ENCODE results near the gene SOCS1.

The SOCS1 gene

DNA sequence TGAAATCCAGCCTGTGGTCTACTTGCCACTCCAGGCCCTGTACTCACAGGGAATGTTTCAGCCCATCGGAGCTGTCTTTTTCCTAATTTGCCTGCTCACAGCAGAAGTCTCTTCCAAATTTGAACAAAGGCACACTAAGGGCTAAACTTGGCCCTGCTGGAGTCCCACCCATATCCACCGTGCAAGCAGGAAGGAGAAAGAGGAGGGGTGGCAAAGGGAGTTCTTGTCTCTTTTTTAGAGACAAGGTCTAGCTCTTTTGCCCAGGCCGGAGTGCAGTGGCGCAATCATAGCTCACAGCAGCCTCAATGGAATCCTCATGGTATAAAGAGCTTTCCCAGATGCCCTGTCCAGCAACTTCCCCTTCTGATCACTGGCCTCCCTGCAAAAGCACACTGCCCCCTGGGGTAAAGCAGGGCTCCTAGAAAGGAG lies 27.8 kb upstream of the SOCS1 start:
- no peak for DNase-seq

- DNase-seq = no peak
These were observed 24.9 kb upstream of the SOCS1 start, which contains the start of gene PRM1 for GRCh38 chr16:11280616-11281522. Gene PRM1 (minus strand): TSS chr16:11281330. CDS start chr16:11281238, 92 bp downstream.

DNA sequence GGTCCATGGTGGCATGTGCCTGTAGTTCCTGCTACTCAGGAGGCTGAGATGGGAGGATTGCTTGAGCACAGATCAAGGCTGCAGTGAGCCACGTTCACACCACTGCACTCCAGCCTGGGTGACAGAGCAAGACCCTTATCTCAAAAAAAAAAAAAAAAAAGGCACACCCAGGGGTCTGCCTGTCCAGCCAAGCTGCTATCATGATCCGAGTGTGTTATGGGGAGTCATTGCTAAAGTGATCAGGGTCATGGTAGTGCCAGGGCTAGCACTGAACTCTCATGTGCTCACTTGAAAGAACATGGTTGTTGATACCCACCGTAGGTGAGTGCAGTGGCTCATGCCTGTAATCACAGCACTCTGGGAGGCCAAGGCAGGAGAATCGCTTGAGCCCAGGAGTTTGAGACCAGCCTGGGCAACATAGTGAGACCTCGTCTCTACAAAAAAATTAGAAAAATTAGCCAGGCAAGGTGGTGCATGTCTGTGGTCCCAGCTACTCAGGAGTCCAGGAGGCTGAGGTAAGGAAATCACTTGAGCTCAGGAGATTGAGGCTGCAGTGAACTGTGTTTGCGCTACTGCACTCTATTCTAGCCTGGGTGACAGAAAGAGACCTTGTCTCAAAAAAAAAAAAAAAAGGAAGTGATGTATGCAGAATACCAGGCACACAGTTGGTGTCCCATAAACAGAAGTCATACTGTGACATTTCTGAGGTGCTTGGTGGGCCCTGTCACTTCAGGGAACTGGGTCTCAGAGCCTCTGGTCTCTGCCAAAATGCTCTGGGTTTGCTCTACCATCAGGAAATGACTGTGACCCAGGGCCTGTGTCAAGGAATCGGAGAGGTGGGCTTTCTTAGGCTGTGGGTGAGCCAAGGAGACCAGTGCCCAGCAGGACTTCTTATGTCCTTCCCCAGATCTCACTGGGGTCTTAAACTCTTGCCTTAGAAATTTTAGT lies 23.0 kb upstream of the SOCS1 start:
- no peak for DNase-seq

DNA sequence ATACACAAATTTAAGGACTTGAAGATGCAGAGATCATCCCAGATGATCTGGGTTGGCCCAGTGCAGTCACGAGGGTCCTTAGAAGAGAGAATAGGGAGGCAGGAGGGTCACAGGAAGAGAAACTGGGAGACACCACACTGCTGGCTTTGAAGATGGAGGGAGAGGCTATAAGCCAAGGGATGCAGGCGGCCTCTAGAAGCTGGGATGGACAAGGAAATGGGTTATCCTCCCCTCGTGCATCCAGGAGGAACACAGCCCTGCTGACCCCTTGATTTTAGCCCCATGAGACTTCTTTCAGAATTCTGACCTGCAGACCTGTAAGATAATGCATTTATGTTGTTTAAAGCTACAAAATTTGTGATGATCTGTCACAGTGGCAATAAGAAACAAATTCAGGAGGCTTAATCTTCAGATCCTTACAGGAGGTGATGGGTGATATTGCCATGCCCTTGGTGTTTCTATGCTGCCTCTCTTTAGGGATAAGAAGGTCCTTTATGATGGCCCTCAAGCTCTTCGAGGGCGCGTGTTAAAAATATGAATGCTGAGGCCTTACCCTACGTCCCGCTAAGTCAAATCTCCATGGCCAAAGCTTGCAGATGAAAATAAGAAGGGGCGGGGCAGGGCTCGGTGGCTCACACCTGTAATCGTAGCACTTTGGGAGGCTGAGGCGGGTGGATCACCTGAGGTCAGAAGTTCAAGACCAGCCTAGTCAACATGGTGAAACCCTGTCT lies 21.8 kb upstream of the SOCS1 start:
- DNase-seq = no peak

DNA sequence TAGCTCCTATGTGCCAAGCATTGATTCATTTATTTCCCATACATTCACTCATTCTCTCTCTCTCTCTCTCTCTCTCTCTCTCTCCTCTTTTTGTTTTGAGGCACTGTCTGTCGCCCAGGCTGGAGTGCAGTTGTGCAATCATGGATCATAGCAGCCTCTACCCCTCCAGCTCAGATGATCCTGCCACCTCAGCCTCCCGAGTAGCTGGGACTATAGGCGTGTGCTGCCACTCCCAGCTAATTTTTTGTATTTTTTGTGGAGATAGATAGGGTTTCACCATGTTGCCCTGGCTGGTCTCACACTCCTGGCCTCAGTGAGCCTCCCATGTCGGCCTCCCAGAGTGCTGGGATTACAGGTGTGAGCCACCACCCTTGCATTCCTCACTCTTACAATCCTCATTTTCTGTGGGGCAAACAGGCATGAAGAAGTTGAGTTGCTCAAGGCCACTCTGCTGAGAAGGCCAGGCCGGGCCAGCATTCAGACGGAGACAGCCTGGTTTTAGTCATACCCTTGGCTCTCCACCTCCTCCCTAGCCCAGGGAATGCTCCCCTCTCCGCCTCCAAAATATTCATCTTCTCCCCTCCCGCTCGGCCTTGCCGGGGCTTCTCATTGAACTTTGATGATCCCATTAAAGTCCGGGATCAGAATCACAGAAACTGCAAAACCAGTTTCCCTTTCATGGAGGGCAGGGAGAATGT lies 21.0 kb upstream of the SOCS1 start:
- DNase-seq = no peak

DNA sequence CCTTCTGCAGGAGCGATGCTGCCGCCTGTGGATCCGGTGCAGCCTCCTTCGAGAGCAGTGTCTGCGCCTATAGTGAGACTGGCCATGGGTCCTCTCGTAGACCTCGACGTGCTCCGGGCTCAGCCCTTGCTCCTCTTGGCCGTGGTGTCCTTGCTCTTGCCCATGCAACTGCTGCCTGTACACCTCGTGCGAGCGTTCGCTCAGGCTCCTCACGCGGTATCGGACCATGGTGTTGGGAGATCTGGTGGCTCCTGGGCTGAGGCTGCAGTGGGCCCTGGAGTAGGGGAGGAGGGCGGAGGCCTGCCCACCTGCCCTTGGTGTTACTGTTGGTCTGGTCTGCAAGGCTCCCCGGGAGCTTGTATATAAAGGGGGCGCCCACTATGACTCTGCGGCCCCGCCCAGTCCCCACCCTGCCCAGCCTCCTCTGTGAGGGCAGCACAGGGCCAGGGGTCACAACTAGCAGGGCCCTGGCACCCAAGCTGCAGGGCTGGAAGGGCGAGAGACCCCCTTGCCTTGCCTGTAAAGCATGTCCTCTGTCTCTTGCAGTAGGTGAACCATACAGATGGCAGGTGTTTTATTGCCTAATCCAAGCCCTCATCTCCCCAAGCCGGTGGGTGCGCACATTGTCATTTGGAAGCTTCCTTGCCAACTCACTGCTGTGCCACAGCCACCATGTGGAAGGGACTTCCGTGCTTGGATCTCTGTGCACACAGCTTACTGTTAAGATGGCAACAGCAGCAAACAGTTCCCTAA lies 20.3 kb upstream of the SOCS1 start, which contains the start of gene PRM2:
PRM2 (minus strand) TSS at position 338 of the 753 bp plus-strand sequence; CDS start at position 228, 110 bp downstream.
- DNase-seq = no peak

DNA sequence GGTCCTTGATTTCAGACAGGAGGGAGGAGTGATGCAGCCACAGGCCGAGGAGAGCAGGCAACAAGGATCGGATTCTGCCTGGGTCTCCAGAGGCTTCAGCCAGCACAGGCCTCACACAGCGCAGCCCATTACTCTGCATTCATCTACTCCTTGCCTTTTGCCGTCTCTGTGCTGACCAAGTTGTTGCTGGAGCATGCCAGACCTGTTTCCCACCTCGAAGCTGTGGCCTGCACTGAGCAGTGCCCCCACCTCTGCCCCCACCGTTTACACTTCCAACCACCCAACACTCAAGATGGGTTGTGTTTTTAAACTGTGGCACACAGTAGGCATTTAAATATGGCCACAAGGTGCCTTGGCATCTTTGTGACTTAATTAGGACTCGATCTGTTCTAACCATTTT lies 19.0 kb upstream of the SOCS1 start:
- DNase-seq = no peak

DNA sequence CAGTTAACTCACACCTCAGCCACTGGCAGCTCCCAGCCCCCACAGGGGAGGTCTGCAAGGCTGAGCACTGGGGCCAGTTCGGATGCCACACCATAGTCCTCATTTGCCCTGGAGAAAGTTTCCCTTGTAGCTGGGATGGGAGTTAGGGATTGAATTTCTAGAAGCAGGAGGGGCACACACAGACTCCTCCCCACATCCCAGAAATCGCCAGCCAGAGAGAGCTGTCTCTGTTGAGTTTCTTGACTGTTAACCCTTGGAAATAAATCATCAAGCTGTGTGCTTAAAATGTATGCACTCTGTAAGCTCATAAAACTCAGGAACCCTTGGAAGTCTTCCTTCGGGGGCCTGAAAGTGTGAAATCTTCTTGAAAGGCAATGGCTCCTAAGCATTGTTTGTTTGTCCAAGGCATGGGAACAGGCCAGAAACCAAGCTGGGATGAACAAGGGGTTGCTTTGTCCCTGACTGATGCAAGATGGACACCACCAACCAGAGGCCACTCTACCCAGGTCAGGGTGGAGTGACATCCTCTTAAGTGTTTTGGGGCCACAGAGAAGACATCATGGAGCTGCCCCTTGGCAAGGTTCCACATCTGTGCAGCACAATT lies 17.8 kb upstream of the SOCS1 start:
- no peak for DNase-seq

GRCh38 chr16:11272921-11273720 lies 17.1 kb upstream of the SOCS1 start, which contains the start of gene PRM3:
Gene PRM3 (minus strand): TSS chr16:11273629. CDS start chr16:11273595, 34 bp downstream.
- DNase-seq = no peak

- no peak for DNase-seq
These were observed 16.5 kb upstream of the SOCS1 start for GRCh38 chr16:11272484-11272883.

DNA sequence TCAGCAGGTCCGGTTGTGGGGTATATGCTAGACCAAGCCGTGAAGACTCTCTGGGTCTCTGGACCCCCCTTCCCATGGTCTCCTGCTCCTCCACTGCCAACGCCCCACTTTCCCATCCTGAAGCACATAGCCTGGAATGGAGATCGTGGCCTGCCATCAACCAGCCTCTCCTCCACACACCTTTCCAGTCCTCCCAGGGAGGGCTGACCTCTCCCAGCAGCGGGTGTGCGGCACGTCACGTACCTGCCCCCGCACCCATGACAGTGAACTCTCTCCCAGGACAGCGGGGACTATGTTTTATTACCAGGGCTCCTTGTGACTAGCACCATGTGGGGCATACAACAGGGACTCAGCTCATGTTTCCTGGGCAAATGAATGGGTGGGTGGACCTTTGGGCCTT lies 15.6 kb upstream of the SOCS1 start:
- DNase-seq = no peak

DNA sequence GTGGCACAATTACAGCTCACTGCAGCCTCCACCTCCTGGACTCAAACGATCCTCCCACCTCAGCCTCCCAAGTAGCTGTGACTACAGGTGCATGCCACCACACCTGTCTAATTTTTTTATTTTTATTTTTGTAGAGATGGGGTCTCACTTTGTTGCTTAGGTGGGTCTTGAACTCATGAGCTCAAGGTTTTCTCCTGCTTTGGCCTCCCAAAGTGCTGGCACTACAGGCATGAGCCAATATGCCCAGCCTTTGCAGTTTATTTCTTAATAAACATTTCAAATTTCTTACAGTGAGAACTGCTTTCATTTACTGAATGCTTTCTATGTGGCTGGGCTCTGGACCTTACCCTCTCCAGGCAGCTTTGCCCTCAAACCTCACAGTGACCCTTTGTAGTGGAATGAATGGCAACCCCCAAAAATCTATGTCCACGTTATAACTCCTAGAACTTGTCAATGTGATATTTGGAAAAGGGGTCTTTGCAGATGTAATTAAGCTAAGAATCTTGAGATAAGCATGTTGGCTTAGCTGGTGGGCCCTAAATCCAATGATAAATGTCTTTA lies 14.7 kb upstream of the SOCS1 start:
- no peak for DNase-seq

DNA sequence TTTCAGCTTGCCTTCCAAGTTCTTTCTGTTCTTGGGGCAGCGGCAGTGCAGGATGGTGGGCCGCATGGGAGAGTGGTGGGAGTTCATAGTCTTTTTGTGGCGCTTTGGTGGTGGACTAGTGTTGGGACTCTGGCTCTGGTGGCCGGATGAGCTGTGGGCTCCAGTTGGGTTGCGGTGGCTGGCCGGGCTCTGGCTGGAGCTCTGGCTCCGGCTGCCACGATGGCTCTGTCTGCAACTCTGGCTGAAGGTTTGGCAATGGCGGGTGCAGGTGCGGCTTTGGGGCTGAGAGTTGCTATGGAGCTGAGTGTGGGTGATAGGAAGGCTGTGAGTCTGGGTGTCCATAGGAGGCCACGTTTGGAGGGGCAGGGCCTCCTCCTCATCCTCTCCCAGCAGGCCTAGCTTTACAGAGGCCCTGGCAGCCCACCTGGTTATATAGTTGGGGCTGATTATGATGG lies 12.9 kb upstream of the SOCS1 start, which contains the start of gene TNP2:
TNP2 (minus strand) TSS at position 405 of the 455 bp plus-strand sequence; CDS start at position 342, 63 bp downstream.
- no peak for DNase-seq

DNA sequence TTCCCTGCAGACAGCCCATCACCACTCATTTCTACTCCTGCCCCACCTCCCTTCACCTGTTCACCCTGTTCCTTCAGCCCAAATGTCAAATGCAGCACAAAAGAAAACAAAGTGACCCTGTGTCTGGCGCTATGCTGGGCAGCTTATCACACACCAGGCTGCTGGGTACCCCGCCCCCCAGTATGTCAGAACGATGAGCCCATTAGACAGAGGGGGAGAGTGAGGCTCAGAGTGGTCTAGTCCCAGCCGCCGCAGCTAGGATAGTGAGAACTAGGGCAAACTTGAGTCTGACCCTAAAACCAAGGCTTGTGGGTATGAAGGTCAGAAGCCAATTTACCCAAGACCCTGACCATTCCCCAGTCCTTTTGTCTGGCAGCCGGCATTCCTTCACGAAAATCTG lies 9.1 kb upstream of the SOCS1 start:
- DNase-seq = no peak

DNA sequence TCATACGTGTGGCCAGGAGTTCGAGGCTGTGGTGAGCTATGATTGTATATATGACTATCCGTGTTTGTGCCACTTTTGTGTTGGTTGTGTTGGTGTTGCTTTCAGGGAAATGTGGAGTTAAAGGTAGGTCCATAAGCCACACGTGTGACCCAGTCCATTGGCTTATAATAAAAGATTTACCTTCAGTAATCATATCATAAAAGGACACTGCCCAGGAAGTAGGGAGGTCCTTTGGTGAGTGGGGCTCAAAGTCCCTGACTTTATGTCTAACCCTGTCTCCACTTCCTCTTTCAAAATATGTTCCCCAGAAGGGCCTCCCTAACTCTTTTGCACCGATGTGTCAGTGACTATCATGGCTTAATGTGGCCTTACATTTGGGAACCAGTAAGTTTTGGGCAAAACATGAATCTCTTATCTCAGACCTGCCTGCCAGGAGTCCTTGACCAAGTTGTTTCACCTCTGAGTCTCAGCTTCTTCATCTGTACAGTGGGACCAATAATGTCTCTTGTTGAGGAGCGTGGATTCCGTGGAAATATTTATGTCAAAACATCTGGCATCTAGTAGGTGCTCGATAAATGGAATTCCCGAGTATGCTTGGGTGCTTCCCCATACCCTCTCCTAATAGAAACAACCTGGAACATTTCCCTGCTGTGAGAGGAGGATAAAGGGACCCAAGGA lies 8.3 kb upstream of the SOCS1 start:
- DNase-seq = no peak

GRCh38 chr16:11263737-11264136 lies 7.7 kb upstream of the SOCS1 start:
- no peak for DNase-seq

GRCh38 chr16:11262915-11263314 lies 6.9 kb upstream of the SOCS1 start:
- DNase-seq = no peak

- no peak for DNase-seq
These were observed 4.6 kb upstream of the SOCS1 start for GRCh38 chr16:11260596-11260966.
